HG03045 (cell line): ENCODE results near the gene LRRC8D.
"Not testable (repeated sequence)": the region's sequence is repeated elsewhere in the genome, so short reads cannot be mapped to it uniquely, and the experiment has no call there.

ENCODE experiments used
- ATAC-seq: cut with Tn5 transposase; IDR thresholded peaks from one replicate; pipeline ENCODE4 v1.9.1; 2021; ENCODE audit warnings: mild to moderate bottlenecking, moderate library complexity; ENCODE audit not compliant: unreplicated experiment

LRRC8D gene

DNA sequence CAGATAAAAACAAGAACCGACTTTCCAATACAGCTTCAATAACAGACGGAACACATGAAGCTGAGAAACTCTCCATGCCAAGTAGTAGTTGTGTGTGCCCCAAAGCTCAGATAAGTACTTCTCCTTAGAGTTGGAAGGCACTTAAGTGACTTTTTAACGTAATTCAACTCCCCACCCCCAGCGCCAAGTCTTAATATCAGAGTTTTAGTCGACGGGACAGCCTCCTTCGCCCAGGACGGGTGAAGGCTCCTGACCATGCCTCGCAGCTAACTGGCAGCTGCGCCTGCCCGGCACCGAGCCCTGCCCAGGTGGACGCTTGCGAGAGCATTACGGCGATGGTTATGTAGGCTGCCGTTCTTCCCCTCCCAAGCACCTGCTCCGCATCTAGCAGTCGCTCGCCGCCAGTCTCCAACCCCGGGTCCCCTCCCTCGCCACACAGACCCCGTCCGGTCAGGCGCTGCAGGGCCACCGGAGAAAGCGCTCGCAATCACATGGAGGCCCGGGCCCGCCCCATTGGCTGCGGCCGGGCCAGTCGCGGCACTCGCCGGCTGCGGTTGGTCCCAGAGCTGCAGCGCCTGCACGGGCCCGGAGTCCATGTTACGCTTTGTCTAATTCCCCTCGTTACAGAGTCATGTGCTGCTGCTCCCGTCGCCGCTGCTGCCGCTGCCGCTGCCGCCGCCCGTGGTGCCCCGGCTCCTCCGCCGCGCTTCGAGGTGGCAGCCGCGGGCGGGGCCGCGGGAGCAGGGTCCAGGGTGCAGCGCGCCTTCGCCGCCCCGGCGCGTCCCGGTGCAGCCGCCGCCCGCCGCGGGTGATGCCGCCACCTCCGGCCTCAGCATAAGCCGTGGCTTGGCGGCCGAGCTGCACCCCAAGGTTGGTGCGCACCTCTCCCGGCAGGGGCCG lies at the start of gene LRRC8D:
LRRC8D (plus strand) TSS at position 611 of the 900 bp plus-strand sequence. CDS start 112,037 bp downstream, outside the sequence.
- peak; percentile 82 for ATAC-seq

GRCh38 chr1:89771991-89772560 lies 48.8 kb upstream of the LRRC8D start:
- ATAC-seq = no peak

GRCh38 chr1:89776104-89776503 lies 44.7 kb upstream of the LRRC8D start:
- not testable (repeated sequence) for ATAC-seq

DNA sequence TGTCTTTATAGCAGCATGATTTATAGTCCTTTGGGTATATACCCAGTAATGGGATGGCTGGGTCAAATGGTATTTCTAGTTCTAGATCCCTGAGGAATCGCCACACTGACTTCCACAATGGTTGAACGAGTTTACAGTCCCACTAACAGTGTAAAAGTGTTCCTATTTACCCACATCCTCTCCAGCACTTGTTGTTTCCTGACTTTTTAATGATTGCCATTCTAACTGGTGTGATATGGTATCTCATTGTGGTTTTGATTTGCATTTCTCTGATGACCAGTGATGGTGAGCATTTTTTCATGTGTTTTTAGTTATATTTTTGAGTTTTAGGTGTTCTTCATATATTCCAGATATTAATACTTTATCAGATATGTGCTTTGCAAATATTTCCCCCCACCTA lies 43.6 kb upstream of the LRRC8D start:
- ATAC-seq = not testable (repeated sequence)

- ATAC-seq = no peak
Observed at GRCh38 chr1:89779151-89779940, 41.5 kb upstream of the LRRC8D start.

- no peak for ATAC-seq
Observed at GRCh38 chr1:89780721-89781120, 40.1 kb upstream of the LRRC8D start.

DNA sequence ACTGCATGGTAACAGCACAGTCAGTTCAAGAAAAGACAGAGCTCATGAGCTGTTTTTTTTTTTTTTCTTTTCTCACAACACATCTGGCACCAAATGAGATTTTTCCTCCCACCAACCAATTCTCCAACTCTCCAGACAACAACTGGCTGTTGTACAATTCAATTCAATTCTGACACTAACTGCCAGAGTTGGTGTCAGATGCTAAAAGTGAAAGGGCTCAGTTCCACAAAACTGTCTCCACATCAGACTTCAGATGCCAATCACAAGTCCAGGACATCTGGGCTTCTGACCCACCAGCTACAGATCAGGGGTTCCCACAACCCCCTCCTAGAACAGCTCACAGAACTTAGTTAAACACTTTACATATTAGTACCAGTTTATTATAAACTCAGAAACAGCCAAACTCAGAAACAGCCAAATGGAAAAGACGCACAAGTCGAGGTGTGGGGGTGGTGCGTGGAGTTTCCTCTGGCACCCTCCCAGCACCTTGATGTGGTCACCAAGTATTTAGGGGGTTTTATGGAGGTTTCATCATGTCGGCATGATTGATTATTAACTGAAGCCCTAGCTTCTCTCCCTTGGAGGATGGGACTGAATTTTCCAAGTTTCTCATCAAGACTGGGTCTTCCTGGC lies 39.2 kb upstream of the LRRC8D start:
- peak; percentile 85 for ATAC-seq

GRCh38 chr1:89786628-89787214 lies 34.1 kb upstream of the LRRC8D start:
- ATAC-seq = no peak

DNA sequence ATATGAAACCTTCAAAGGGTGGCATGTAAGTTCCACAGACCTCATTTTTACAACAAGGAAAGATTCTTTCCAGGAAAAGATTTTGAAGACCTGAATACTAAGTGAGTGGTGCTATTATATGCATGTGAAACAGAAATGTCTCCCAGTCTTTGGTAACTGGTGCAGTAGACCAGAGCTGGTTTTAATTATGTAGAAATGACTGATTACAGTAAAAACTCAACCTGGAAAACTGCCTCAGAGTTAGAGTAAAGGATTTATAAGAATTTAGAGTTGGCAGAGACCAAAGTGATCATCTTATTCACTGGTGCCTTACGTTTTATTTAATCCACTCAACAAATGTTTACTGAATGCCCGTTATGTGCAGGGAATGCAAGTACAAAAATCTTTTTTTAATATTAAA lies 30.2 kb upstream of the LRRC8D start:
- no peak for ATAC-seq

- ATAC-seq = no peak
Observed at GRCh38 chr1:89791064-89791726, 29.6 kb upstream of the LRRC8D start.

DNA sequence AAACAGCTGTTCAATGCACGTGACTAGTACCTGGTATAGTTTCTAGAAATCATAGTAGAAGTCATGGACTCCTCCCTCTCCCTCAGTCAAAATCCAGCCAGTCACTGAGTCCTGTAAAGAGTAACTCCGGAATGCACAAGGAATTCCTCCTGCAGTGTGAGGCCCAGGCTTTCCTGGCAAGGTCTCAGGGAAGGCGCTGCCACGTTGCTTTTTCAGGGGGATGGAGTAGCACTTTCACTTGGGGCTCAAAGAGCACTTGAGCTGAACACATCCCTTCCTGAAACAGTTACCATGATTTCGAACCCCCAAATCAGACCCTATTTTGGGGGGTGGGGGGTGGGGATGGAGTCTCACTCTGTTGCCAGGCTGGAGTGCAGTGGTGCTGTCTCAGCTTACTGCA lies 26.4 kb upstream of the LRRC8D start:
- no peak for ATAC-seq

DNA sequence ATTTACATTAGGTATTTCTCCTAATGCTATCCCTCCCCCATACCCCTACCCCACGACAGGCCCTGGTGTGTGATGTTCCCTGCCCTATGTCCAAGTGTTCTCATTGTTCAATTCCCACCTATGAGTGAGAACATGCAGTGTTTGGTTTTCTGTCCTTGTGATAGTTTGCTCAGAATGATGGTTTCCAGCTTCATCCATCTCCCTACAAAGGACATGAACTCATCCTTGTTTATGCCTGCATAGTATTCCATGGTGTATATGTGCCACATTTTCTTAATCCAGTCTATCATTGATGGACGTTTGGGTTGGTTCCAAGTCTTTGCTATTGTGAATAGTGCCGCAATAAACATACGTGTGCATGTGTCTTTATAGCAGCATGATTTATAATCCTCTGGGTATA lies 25.3 kb upstream of the LRRC8D start:
- not testable (repeated sequence) for ATAC-seq

GRCh38 chr1:89797876-89798275 lies 23.0 kb upstream of the LRRC8D start:
- ATAC-seq = not testable (repeated sequence)

DNA sequence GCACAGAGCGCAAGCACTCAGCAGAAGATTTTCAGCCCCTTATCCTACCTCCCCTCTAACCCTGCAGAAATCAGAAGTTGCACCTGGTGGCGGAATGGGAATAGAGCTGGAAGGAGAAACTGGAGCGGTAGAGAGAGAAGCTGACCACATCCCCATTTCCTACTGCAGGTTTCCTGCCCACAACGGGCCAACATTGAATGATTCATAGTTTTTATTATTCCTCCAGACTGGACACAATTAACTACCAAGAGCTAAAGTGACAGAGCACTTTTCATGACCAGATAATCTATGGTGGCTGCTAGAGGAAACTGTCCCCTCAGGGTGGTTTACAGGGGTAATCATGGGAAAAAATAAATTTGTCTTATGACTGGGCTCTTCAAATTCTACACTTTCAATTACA lies 21.3 kb upstream of the LRRC8D start:
- ATAC-seq = no peak

GRCh38 chr1:89800022-89800655 lies 20.7 kb upstream of the LRRC8D start:
- no peak for ATAC-seq

DNA sequence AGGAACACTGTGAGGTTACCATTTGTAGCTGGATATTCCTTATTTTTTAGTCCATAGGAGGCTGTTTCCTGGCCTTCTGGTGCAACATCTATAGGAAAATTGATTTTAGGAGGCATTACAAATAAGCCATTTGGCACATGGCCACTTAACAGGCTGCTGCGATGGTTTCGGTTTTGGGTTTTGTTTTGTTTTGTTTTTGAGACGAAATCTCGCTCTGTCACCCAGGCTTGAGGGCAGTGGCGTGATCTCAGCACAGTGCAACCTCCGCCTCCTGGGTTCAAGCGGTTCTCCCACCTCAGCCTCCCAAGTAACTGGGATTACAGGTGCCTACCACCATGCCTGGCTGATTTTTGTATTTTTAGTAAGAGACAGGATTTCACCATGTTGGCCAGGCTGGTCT lies 20.1 kb upstream of the LRRC8D start:
- no peak for ATAC-seq

GRCh38 chr1:89802051-89802450 lies 18.8 kb upstream of the LRRC8D start:
- ATAC-seq = no peak

GRCh38 chr1:89802841-89803240 lies 18.0 kb upstream of the LRRC8D start:
- ATAC-seq = no peak

DNA sequence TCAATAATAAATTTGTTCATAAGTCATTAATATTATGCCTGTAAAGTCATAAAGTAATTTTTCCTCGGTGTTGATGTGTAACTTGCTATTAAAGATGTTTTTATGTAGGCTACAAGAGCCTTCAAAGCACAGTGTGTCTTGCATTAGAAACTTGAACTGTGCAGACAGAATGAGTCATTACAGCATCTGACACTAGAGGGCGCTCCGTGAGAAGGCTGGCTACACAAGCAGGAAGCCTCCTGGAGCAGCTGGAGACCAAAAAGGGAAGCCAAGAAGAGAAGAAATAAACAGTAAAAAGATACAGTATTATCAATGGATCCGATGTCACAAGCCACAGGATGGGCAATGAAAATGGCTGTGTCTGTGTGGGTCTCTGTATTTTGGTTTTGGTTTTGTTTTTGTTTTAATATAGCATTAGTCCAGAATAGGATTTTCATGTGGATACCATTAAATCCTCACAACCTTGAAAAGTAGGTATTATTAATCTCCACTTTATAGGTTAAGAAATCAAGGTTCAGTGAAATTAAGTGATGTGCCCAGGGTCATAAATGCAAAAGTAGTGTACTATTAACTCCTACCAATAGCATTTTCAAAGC lies 16.1 kb upstream of the LRRC8D start:
- peak; percentile 80 for ATAC-seq
